C4-2B (cell line): ENCODE measurements around the gene LRRTM4.

Experiments
- H3K27ac ChIP-seq: fragments of 450-650 bp; 2 replicates; pipeline ENCODE4 v1.5.1; 2017
- CTCF ChIP-seq: fragments of 450-650 bp; conservative IDR thresholded peaks from 2 replicates; pipeline ENCODE4 v1.5.1; 2017; ENCODE audit warnings: mild to moderate bottlenecking
- ZFX ChIP-seq: fragments of 450-650 bp; IDR thresholded peaks from 2 replicates; pipeline ENCODE4 v1.6.1; 2017

The LRRTM4 gene

GRCh38 chr2:76749858-76750257, 772.3 kb downstream of the LRRTM4 start:
- TF ChIP-seq ZFX: no peak
- H3K27ac ChIP-seq: no peak overlapping the region

- no peak for TF ChIP-seq ZFX
- no peak for TF ChIP-seq CTCF
- peak overlapping the region; percentile 85 for H3K27ac ChIP-seq
Observed at GRCh38 chr2:76748581-76749296, 773.4 kb downstream of the LRRTM4 start.

- TF ChIP-seq CTCF (no peak), ZFX (no peak)
- no peak overlapping the region for H3K27ac ChIP-seq
Observed at GRCh38 chr2:76745605-76746004, 776.6 kb downstream of the LRRTM4 start.

- no peak overlapping the region for H3K27ac ChIP-seq
- TF ChIP-seq CTCF: no peak
- TF ChIP-seq ZFX: no peak
Observed at GRCh38 chr2:76737607-76738006, 784.6 kb downstream of the LRRTM4 start.

- no peak overlapping the region for H3K27ac ChIP-seq
- no peak for TF ChIP-seq ZFX
- TF ChIP-seq CTCF: no peak
Observed at GRCh38 chr2:76733736-76734135, 788.4 kb downstream of the LRRTM4 start.

- TF ChIP-seq CTCF (no peak), ZFX (no peak)
- H3K27ac ChIP-seq: no peak overlapping the region
Observed at GRCh38 chr2:76731157-76731556, 791.0 kb downstream of the LRRTM4 start.

- TF ChIP-seq ZFX: no peak
- TF ChIP-seq CTCF: no peak
- H3K27ac ChIP-seq: no peak overlapping the region
Observed at GRCh38 chr2:76730021-76730420, 792.2 kb downstream of the LRRTM4 start.

GRCh38 chr2:76721226-76721625, 801.0 kb downstream of the LRRTM4 start:
- no peak overlapping the region for H3K27ac ChIP-seq
- no peak for TF ChIP-seq ZFX
- no peak for TF ChIP-seq CTCF
